Breast epithelium (tissue), 3 donors: Measurements from ENCODE around the gene HOXB7.

ENCODE experiments used
- CTCF ChIP-seq, 3 donors: fragments of 450-650 bp; IDR thresholded peaks; one replicate each; pipeline ENCODE4 v1.5.1; 2016 to 2017; ENCODE audit warnings: antibody characterized with exemption in 3 of 3, mild to moderate bottlenecking in 3 of 3, moderate library complexity in 3 of 3
- POLR2A ChIP-seq: fragments of 450-650 bp; IDR thresholded peaks from one replicate; pipeline ENCODE4 v1.6.1; 2016; ENCODE audit warnings: antibody characterized with exemption, mild to moderate bottlenecking, moderate library complexity
- POLR2AphosphoS5 ChIP-seq, 3 donors: sonication (generic); formaldehyde crosslinking; IDR thresholded peaks; one replicate each; pipeline ENCODE4 v1.6.1; 2017; ENCODE audit warnings: antibody characterized with exemption in 3 of 3

GRCh38 chr17:48640858-48641180 is 30.0 kb upstream of the HOXB7 start:
- TF ChIP-seq POLR2A: no peak
- TF ChIP-seq CTCF (IDR thresholded peaks at IDR 0.05): no peak
- no peak for TF ChIP-seq POLR2AphosphoS5 (IDR thresholded peaks at IDR 0.05)
